Mesothelial cell of epicardium (in vitro differentiated cells): ENCODE results near the gene EXOC4. TPM values are rescaled to one million over a fixed set of nuclear protein-coding genes. Genes with fewer than 3 reads are reported as not detected.

Source experiments
- DNase-seq, 2 experiments: peaks; one replicate each; pipeline ENCODE4 v3.0.0; 2021; ENCODE audit warnings: low spot score in 2 of 2; ENCODE audit not compliant: unreplicated experiment in 2 of 2
- H3K27ac Mint-ChIP-seq: 2 replicates; pipeline ENCODE4 v1.8.0; 2021; ENCODE audit warnings: mixed read lengths
- H3K27me3 Mint-ChIP-seq: 2 replicates; pipeline ENCODE4 v1.8.0; 2021; ENCODE audit warnings: low read depth, mixed read lengths
- H3K36me3 Mint-ChIP-seq: 2 replicates; pipeline ENCODE4 v1.8.0; 2021; ENCODE audit warnings: mixed read lengths
- H3K4me1 Mint-ChIP-seq: 2 replicates; pipeline ENCODE4 v1.8.0; 2021; ENCODE audit warnings: mixed read lengths
- H3K4me3 Mint-ChIP-seq: 2 replicates; pipeline ENCODE4 v1.8.0; 2021; ENCODE audit warnings: mild to moderate bottlenecking, moderate library complexity, mixed read lengths
- H3K9me3 Mint-ChIP-seq: 2 replicates; pipeline ENCODE4 v1.8.0; 2021; ENCODE audit warnings: mixed read lengths
- CTCF ChIP-seq: fragments of 200-600 bp; sonication (generic); IDR thresholded peaks from one replicate; pipeline ENCODE4 v1.5.0; 2021; ENCODE audit warnings: antibody characterized with exemption; ENCODE audit not compliant: unreplicated experiment
- total RNA-seq: library from RNA; stranded (reverse); gene quantifications from 3 replicates; pipeline ENCODE4 v1.2.1, GENCODE V29; 2021

The EXOC4 gene
- total RNA-seq, 1 donor from 2014 or later = 105 TPM

DNA sequence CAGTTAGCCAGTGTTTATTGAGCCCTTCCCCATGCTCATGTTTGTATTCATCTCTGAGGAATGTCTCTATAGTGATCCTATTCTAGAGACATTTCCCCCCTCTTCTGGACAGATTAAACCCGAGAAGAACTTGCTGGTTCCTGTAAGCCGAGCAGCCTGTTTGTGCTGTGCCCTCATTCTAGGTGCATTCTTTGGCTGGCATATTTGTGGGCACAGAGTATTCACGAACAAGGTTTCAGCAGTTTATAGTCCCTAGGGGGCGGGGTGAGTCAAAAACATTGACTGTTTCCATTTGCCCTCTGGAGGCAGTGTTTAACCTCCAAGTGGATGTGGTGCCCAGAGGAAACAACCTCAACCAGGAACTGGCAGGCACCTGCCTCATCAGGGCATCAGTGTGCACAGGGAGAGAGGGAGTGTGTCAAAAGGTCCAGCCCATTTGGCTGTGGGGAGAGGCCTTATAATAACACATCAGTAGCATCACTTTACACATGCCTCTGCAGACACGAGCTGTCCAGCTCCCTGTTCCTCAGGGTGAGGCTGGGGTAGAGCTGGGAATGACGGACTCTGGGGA, 600.9 kb downstream of the EXOC4 start:
- DNase-seq = no peak
- no peak overlapping the region for H3K4me3 Mint-ChIP-seq
- no peaks in the 10 kb centered on the region for H3K27me3 Mint-ChIP-seq
- TF ChIP-seq CTCF = no peak
- no peaks in the 10 kb centered on the region for H3K9me3 Mint-ChIP-seq
- peaks cover 6% of the 10 kb centered on the region for H3K4me1 Mint-ChIP-seq
- no peaks in the 10 kb centered on the region for H3K36me3 Mint-ChIP-seq
- H3K27ac Mint-ChIP-seq = no peak overlapping the region

- Mint-ChIP-seq H3K4me1 (peaks cover 6% of the 10 kb centered on the region), H3K27me3 (no peaks in the 10 kb centered on the region), H3K36me3 (no peaks in the 10 kb centered on the region), H3K27ac (no peak overlapping the region), H3K9me3 (no peaks in the 10 kb centered on the region), H3K4me3 (no peak overlapping the region)
- no peak for TF ChIP-seq CTCF
- DNase-seq = no peak
Observed at GRCh38 chr7:133854739-133855138, 601.9 kb downstream of the EXOC4 start.

DNA sequence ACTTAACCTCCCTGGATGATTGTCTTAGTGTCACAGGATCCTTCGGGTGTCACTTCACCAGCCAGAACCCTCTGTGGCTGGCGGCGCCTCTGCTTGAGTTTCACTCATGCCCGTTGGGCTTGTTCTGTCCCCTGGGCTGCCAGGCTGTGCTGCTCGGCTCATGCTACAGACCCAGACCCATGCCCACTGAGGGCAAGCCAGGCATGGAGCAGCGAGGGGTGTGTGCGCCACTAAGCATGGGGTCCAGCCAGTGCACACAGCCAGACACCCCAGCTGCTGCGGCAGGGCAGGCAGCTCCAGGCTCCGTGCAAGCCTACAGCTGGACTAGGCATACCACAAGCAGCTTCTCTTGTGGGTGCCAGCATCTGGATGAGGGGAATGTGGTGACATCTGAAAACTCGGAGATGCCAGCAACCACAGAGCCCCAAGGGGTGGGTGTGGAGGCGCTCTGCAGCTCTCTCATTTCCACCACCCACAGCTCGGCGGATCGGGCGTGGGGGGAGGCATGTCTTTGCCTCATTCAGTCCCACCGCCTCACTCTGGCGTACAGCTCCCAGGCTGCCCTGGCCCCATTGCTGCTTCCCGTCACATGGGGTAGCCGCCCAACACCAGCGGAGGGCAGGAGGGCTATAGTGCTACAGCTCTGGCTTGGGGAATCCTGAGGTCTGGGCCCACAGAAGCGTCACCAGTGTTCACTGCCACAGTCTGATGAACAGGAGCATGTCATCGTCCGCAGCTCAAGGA, 604.7 kb downstream of the EXOC4 start:
- no peak for DNase-seq
- no peaks in the 10 kb centered on the region for H3K9me3 Mint-ChIP-seq
- no peak overlapping the region for H3K27ac Mint-ChIP-seq
- no peak for TF ChIP-seq CTCF
- no peak overlapping the region for H3K4me3 Mint-ChIP-seq
- peaks cover 6% of the 10 kb centered on the region for H3K4me1 Mint-ChIP-seq
- H3K27me3 Mint-ChIP-seq = no peaks in the 10 kb centered on the region
- no peaks in the 10 kb centered on the region for H3K36me3 Mint-ChIP-seq

GRCh38 chr7:133858311-133858710, 605.4 kb downstream of the EXOC4 start:
- H3K27me3 Mint-ChIP-seq = no peaks in the 10 kb centered on the region
- no peaks in the 10 kb centered on the region for H3K36me3 Mint-ChIP-seq

DNA sequence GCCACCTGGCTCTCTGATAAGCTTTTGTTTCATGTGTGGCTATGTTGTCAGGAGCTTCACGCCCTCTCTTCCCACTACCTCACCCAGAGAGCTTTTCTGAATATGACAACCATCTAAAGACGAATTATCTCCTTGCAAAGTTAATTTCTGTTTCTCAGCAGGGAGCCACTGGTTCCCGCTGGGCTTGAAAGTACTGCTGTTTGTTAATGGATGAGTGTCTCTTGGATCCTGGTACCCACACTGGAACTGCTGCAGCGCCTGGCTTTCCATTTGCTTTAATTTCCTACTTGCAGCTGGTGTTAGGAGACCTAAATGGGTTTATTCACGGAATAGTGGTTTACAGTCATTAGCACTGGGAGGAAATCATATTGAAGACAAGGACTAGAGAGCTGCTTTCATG, 606.4 kb downstream of the EXOC4 start:
- Mint-ChIP-seq H3K27ac (no peak overlapping the region), H3K9me3 (no peaks in the 10 kb centered on the region), H3K27me3 (no peaks in the 10 kb centered on the region), H3K4me3 (no peak overlapping the region), H3K4me1 (peaks cover 6% of the 10 kb centered on the region), H3K36me3 (no peaks in the 10 kb centered on the region)
- TF ChIP-seq CTCF = no peak
- no peak for DNase-seq

More at GRCh38 chr7:133858311-133858710, 605.4 kb downstream of the EXOC4 start:
- no peak overlapping the region for H3K4me3 Mint-ChIP-seq
- no peak for DNase-seq
- TF ChIP-seq CTCF = no peak
- peaks cover 6% of the 10 kb centered on the region for H3K4me1 Mint-ChIP-seq
- H3K27ac Mint-ChIP-seq = no peak overlapping the region
- H3K9me3 Mint-ChIP-seq = no peaks in the 10 kb centered on the region
